CD14-positive monocyte (primary cell): ENCODE measurements around the gene DCLRE1B. TPM values are rescaled to one million over a fixed set of nuclear protein-coding genes. Genes with fewer than 3 reads are reported as not detected.

ENCODE experiments used
- DNase-seq, 3 donors: peaks; one replicate each; pipeline ENCODE4 v3.0.0-alpha.2; 2011 to 2022
- H2AFZ ChIP-seq: 2 replicates; pipeline ENCODE4 v1.6.0; 2012; ENCODE audit warnings: mild to moderate bottlenecking, low read depth, low read length, inconsistent platforms; ENCODE audit not compliant: insufficient read depth, poor library complexity, severe bottlenecking
- H3K27ac ChIP-seq, 2 donors: 1 replicate in 1 of 2; 2 replicates in 1 of 2; pipeline ENCODE4 v1.5.1; 2012 to 2013; ENCODE audit warnings: low read length in 2 of 2, control low read depth in 1 of 2, inconsistent platforms in 1 of 2, low read depth in 1 of 2, mild to moderate bottlenecking in 1 of 2
- H3K27me3 ChIP-seq, 2 donors: one replicate each; pipeline versions ENCODE4 v1.6.0 to v1.6.1; 2011 to 2013; ENCODE audit warnings: low read length in 2 of 2; ENCODE audit not compliant: control insufficient read depth in 2 of 2, insufficient read depth in 2 of 2
- H3K36me3 ChIP-seq, 2 donors: replicated peaks in 1 of 2; 1 replicate in 1 of 2; 2 replicates in 1 of 2; pipeline versions ENCODE4 v1.5.1 to v1.6.1; 2012 to 2013; ENCODE audit warnings: low read length in 2 of 2, control low read depth in 1 of 2, inconsistent platforms in 1 of 2, mild to moderate bottlenecking in 1 of 2; ENCODE audit not compliant: insufficient read depth in 2 of 2, control insufficient read depth in 1 of 2
- H3K4me1 ChIP-seq, 2 donors: 1 replicate in 1 of 2; 2 replicates in 1 of 2; pipeline versions ENCODE4 v1.5.1 to v1.6.1; 2012 to 2013; ENCODE audit warnings: low read length in 2 of 2, control low read depth in 1 of 2, inconsistent platforms in 1 of 2, mild to moderate bottlenecking in 1 of 2, moderate library complexity in 1 of 2; ENCODE audit not compliant: insufficient read depth in 2 of 2, control insufficient read depth in 1 of 2
- H3K4me2 ChIP-seq: replicated peaks from 2 replicates; pipeline ENCODE3; 2012; ENCODE audit warnings: low read length, moderate library complexity, mild to moderate bottlenecking; ENCODE audit not compliant: poor library complexity, severe bottlenecking; ENCODE audit errors: extremely low read depth
- H3K4me3 ChIP-seq, 3 experiments: fragments of 200-600 bp in 1 of 3; sonication (generic) in 1 of 3; replicated peaks in 1 of 3; 1 replicate in 2 of 3; 2 replicates in 1 of 3; pipeline ENCODE4 v1.5.1; 2011 to 2013; ENCODE audit warnings: low read length in 3 of 3, mild to moderate bottlenecking in 3 of 3, control low read depth in 2 of 3, low read depth in 2 of 3, inconsistent platforms in 1 of 3, moderate library complexity in 1 of 3
- H3K79me2 ChIP-seq: 2 replicates; pipeline ENCODE4 v1.6.0; 2012; ENCODE audit warnings: mild to moderate bottlenecking, control low read depth, inconsistent platforms, low read length, moderate library complexity; ENCODE audit not compliant: insufficient read depth
- H3K9ac ChIP-seq: 2 replicates; pipeline ENCODE4 v1.6.0; 2017; ENCODE audit warnings: low read length, mild to moderate bottlenecking; ENCODE audit not compliant: insufficient read depth, poor library complexity, severe bottlenecking
- H3K9me3 ChIP-seq, 2 donors: replicated peaks in 1 of 2; 1 replicate in 1 of 2; 2 replicates in 1 of 2; pipeline versions ENCODE4 v1.5.1 to v1.6.1; 2012 to 2013; ENCODE audit warnings: low read length in 2 of 2, control low read depth in 1 of 2; ENCODE audit not compliant: control insufficient read depth in 1 of 2, insufficient read depth in 1 of 2
- H4K20me1 ChIP-seq: 2 replicates; pipeline ENCODE4 v1.6.0; 2012; ENCODE audit warnings: mild to moderate bottlenecking, low read length, control low read depth, moderate library complexity; ENCODE audit not compliant: insufficient read depth
- H3K27ac Mint-ChIP-seq, 7 donors: one replicate each; pipeline ENCODE4 v1.8.0; 2020; ENCODE audit warnings: mild to moderate bottlenecking in 7 of 7, mixed read lengths in 7 of 7, moderate library complexity in 6 of 7, inconsistent platforms in 2 of 7
- H3K27me3 Mint-ChIP-seq, 3 donors: one replicate each; pipeline ENCODE4 v1.8.0; 2021 to 2022; ENCODE audit warnings: low read depth in 3 of 3, mild to moderate bottlenecking in 3 of 3, mixed read lengths in 3 of 3, moderate library complexity in 3 of 3, inconsistent platforms in 1 of 3
- H3K36me3 Mint-ChIP-seq, 2 donors: one replicate each; pipeline ENCODE4 v1.8.0; 2020; ENCODE audit warnings: mixed read lengths in 2 of 2, inconsistent platforms in 1 of 2, mild to moderate bottlenecking in 1 of 2
- H3K4me1 Mint-ChIP-seq: one replicate; pipeline ENCODE4 v1.8.0; 2020; ENCODE audit warnings: mild to moderate bottlenecking, mixed read lengths
- H3K4me3 Mint-ChIP-seq, 2 donors: one replicate each; pipeline ENCODE4 v1.8.0; 2020; ENCODE audit warnings: mild to moderate bottlenecking in 2 of 2, mixed read lengths in 2 of 2, moderate library complexity in 1 of 2
- H3K9me3 Mint-ChIP-seq, 7 donors: one replicate each; pipeline ENCODE4 v1.8.0; 2020 to 2022; ENCODE audit warnings: mixed read lengths in 7 of 7, mild to moderate bottlenecking in 6 of 7, moderate library complexity in 6 of 7, inconsistent platforms in 2 of 7
- WGBS: methylation state at CpG from one replicate; pipeline ENCODE4 v1.1.5; 2013; ENCODE audit warnings: missing lambda C conversion rate; ENCODE audit not compliant: insufficient coverage; 5-methylcytosine and 5-hydroxymethylcytosine counted together
- intact Hi-C, 2 donors: fragments of 100-400 bp; cut with micrococcal nuclease; formaldehyde crosslinking; loops; one replicate each; pipeline versions ENCODE4 v1.15.0 to v1.15.1; 2023
- polyA plus RNA-seq, 3 donors: library from polyadenylated mRNA; depleted of rRNA in 1 of 3; unstranded in 2 of 3; stranded (reverse) in 1 of 3; fragments of 300-500 nt in 2 of 3; fragments of >200 nt in 1 of 3; fragmentation: Illumina TruSeq in 2 of 3; gene quantifications; 1 replicate in 2 of 3; 2 replicates in 1 of 3; pipeline ENCODE4 v1.2.3, GENCODE V29; 2012 to 2021
- TF ChIP-seq, protein P1 (sequence below): fragments of 200-600 bp; IDR thresholded peaks from one replicate; pipeline ENCODE4 v1.8.0; 2022; ENCODE audit warnings: antibody characterized with exemption, mild to moderate bottlenecking

DCLRE1B gene
- polyA plus RNA-seq, 3 donors = 3.0 to 5.7 (median 4.5) TPM

GRCh38 chr1:113916974-113917373 lies 11.8 kb downstream of the DCLRE1B start:
- H3K9me3 Mint-ChIP-seq = peaks cover 0 to 3% (median 0%) of the 10 kb centered on the region in 7 donors
- H3K4me1 Mint-ChIP-seq = peaks cover 8% of the 10 kb centered on the region
- Histone ChIP-seq H3K4me3 (no peak overlapping the region), H3K36me3 (peaks cover 10 to 16% of the 10 kb centered on the region in 2 donors), H2AFZ (no peak overlapping the region), H3K79me2 (peaks cover 19% of the 10 kb centered on the region), H3K27ac (no peak overlapping the region), H3K27me3 (no peaks in the 10 kb centered on the region), H4K20me1 (no peaks in the 10 kb centered on the region), H3K4me1 (no peaks in the 10 kb centered on the region), H3K9ac (no peak overlapping the region), H3K4me2 (no peak overlapping the region), H3K9me3 (no peaks in the 10 kb centered on the region)
- H3K27ac Mint-ChIP-seq = peak overlapping the region in 2 of 7 donors; percentile 62 to 78
- no peak for DNase-seq
- H3K36me3 Mint-ChIP-seq = peaks cover 17 to 30% of the 10 kb centered on the region in 2 donors
- no peak overlapping the region for H3K4me3 Mint-ChIP-seq
- TF ChIP-seq, protein P1, sequence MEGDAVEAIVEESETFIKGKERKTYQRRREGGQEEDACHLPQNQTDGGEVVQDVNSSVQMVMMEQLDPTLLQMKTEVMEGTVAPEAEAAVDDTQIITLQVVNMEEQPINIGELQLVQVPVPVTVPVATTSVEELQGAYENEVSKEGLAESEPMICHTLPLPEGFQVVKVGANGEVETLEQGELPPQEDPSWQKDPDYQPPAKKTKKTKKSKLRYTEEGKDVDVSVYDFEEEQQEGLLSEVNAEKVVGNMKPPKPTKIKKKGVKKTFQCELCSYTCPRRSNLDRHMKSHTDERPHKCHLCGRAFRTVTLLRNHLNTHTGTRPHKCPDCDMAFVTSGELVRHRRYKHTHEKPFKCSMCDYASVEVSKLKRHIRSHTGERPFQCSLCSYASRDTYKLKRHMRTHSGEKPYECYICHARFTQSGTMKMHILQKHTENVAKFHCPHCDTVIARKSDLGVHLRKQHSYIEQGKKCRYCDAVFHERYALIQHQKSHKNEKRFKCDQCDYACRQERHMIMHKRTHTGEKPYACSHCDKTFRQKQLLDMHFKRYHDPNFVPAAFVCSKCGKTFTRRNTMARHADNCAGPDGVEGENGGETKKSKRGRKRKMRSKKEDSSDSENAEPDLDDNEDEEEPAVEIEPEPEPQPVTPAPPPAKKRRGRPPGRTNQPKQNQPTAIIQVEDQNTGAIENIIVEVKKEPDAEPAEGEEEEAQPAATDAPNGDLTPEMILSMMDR = no peak
- 98% methylated on average over 5 of the region's 5 CpGs for WGBS
- intact Hi-C loops = no loop called here
- peaks cover 0 to 3% (median 0%) of the 10 kb centered on the region in 3 donors for H3K27me3 Mint-ChIP-seq

DNA sequence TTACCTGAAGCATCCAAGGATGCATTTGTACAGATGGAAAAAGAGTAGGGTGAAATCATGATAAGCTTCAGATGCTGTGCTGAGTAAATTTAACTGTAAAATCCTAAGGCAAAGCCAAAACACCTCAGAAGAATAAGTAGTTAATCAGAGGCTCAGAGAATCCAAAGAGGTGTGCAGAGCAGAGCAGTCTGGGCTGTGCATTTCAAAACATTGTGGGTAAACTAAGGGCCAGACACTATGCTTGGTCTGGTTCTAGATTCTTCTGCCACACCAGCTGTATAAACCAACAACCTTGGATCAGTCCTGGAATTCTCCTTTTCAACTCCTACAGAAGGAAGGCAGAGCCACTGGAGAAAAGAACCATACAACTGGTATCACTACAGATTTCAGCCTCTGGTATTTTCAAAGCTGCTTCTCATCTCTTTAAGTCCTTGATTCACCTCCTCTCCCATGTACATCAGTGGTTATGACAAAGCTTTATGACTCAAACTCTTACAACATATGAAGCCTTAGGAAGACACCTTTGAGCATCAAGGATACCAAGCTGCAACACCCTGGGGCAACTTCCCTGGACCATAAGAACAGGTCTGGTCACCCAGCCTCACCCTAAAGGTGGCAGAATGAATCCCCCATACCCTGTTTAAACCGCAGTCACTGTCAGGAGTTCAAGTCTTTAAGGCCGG lies 12.4 kb downstream of the DCLRE1B start:
- Mint-ChIP-seq H3K36me3 (peaks cover 13 to 24% of the 10 kb centered on the region in 2 donors), H3K27me3 (peaks cover 0 to 3% (median 0%) of the 10 kb centered on the region in 3 donors), H3K9me3 (peaks cover 0 to 3% (median 0%) of the 10 kb centered on the region in 7 donors), H3K4me3 (no peak overlapping the region), H3K4me1 (peaks cover 8% of the 10 kb centered on the region), H3K27ac (peak overlapping the region in 2 of 7 donors; percentile 62 to 78)
- Histone ChIP-seq H3K27me3 (no peaks in the 10 kb centered on the region), H3K9me3 (no peaks in the 10 kb centered on the region), H3K79me2 (peaks cover 14% of the 10 kb centered on the region), H3K4me1 (peaks cover 0 to under 1% of the 10 kb centered on the region in 2 donors), H3K4me2 (no peak overlapping the region), H2AFZ (no peak overlapping the region), H3K27ac (no peak overlapping the region), H3K4me3 (no peak overlapping the region), H4K20me1 (no peaks in the 10 kb centered on the region), H3K9ac (no peak overlapping the region), H3K36me3 (peaks cover 4 to 10% of the 10 kb centered on the region in 2 donors)
- intact Hi-C loops = no loop called here
- TF ChIP-seq, protein P1 = no peak
- DNase-seq = peak in 1 of 3 donors; percentile 39
- WGBS = 94% methylated on average over 2 of the region's 2 CpGs
